ENCODE data around the gene SNAPC2.

DNA sequence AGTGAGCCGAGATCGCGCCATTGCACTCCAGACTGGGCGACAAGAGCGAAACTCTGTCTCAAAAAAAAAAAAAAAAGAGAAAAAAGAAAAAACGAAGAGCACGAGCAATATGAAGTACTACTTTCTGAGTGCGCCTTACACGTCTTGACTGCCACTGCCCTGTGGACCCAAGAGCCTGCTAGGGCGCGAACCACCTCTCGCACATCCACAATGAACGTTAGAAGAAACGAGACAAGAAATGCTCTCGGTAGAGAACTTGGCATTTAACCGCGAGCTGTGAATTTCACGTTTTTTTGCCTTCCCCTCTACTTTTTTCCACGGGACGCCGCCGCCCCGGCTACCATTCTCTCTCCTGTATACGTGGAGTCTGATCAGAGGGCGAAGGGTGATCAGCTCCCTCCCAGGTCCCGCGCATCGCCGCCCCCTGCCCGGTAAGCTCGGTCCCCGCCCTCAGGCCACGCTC lies 22.9 kb downstream of the SNAPC2 start:
- TF ChIP-seq CTCF (IDR thresholded peaks at IDR 0.05) = no peak
- TF ChIP-seq FOXJ3 (CRISPR knock-in tag; IDR thresholded peaks at IDR 0.05; ENCODE audit: borderline replicate concordance) = no peak
- TF ChIP-seq, protein P1, sequence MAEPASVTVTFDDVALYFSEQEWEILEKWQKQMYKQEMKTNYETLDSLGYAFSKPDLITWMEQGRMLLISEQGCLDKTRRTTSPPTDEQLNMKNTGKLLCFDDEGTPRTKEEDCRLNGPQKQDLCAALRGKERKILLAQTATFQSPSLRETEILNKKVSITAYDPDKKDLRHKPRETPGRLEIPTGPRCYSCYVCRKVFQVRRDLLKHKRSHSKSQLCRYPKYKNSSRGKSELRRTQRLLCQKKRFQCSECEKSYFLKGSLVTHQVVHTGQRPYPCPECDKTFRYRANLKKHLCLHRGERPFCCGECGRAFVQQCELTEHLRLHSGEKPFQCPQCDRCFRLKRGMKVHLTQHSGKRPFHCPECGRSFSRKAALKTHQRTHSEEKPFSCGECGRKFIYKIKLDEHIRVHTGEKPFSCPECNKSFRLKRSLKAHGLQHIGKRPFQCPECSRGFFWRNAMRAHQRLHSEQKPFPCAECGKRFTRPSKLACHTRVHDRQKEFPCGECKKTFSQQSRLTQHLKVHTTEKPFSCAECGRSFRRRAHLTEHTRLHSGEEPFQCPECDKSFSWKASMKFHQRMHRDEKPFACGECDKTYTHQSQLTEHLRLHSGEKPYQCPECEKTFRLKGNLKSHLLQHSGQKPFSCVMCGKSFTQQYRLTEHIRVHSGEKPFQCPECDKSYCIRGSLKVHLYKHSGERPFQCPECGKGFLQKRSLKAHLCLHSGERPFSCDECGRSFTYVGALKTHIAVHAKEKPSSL (CRISPR knock-in tag; conservative IDR thresholded peaks at IDR 0.05) = no peak
- no peak for TF ChIP-seq ZSCAN18 (CRISPR knock-in tag; IDR thresholded peaks at IDR 0.05)
- no peak for TF ChIP-seq FOXK1 (CRISPR knock-in tag; IDR thresholded peaks at IDR 0.05)
- TF ChIP-seq, protein P2, sequence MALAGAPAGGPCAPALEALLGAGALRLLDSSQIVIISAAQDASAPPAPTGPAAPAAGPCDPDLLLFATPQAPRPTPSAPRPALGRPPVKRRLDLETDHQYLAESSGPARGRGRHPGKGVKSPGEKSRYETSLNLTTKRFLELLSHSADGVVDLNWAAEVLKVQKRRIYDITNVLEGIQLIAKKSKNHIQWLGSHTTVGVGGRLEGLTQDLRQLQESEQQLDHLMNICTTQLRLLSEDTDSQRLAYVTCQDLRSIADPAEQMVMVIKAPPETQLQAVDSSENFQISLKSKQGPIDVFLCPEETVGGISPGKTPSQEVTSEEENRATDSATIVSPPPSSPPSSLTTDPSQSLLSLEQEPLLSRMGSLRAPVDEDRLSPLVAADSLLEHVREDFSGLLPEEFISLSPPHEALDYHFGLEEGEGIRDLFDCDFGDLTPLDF (CRISPR knock-in tag; IDR thresholded peaks at IDR 0.05) = no peak
- TF ChIP-seq SP1 (CRISPR knock-in tag; conservative IDR thresholded peaks at IDR 0.05) = no peak
- no peak for TF ChIP-seq CREM (CRISPR knock-in tag; IDR thresholded peaks at IDR 0.05)
- no peak for TF ChIP-seq ZNF121 (CRISPR knock-in tag; IDR thresholded peaks at IDR 0.05)
- TF ChIP-seq ZNF263 (CRISPR knock-in tag; IDR thresholded peaks at IDR 0.05; ENCODE audit: low read depth) = no peak
- TF ChIP-seq ZBTB21 (CRISPR knock-in tag; IDR thresholded peaks at IDR 0.05; ENCODE audit: borderline replicate concordance) = no peak
- TF ChIP-seq, protein P3, sequence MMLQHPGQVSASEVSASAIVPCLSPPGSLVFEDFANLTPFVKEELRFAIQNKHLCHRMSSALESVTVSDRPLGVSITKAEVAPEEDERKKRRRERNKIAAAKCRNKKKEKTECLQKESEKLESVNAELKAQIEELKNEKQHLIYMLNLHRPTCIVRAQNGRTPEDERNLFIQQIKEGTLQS (CRISPR knock-in tag; conservative IDR thresholded peaks at IDR 0.05) = no peak

Data from WTC11 (cell line).